Right cardiac atrium (tissue), 5 donors: ENCODE measurements around the gene GH1. TPM values are rescaled to one million over a fixed set of nuclear protein-coding genes. Genes with fewer than 3 reads are reported as not detected.
A peak's percentile ranks its signal among the peaks of the same experiment; 100 is the strongest.
"Not testable (repeated sequence)": the region's sequence is repeated elsewhere in the genome, so short reads cannot be mapped to it uniquely, and the experiment has no call there.

Experiments
- ATAC-seq, 2 donors: fragments of 200-7000 bp; cut with Tn5 transposase; one replicate each; pipeline versions ENCODE4 v1.8.0 to v1.9.1; 2020; ENCODE audit warnings: moderate library complexity in 2 of 2, mild to moderate bottlenecking in 1 of 2
- DNase-seq, 3 donors: peaks; one replicate each; pipeline ENCODE4 v3.0.0-alpha.2; 2020
- H3K27ac ChIP-seq: one replicate; pipeline ENCODE4 v1.5.1; 2013; ENCODE audit warnings: mild to moderate bottlenecking, low read length, control low read depth, moderate library complexity
- H3K27me3 ChIP-seq: one replicate; pipeline ENCODE4 v1.6.1; 2013; ENCODE audit not compliant: control insufficient read depth, insufficient read depth
- H3K4me1 ChIP-seq: one replicate; pipeline ENCODE4 v1.6.1; 2013; ENCODE audit warnings: low read length; ENCODE audit not compliant: control insufficient read depth, insufficient read depth
- H3K4me3 ChIP-seq: one replicate; pipeline ENCODE4 v1.5.1; 2013; ENCODE audit warnings: low read length, control low read depth
- H3K9me3 ChIP-seq: one replicate; pipeline ENCODE4 v1.6.1; 2013; ENCODE audit warnings: low read length; ENCODE audit not compliant: control insufficient read depth
- WGBS: extraction: QIAGEN DNeasy Blood & Tissue Kit; methylation state at CpG from one replicate; pipeline ENCODE4 v1.1.7; 2013; 5-methylcytosine and 5-hydroxymethylcytosine counted together
- intact Hi-C, 4 donors: fragments of 100-400 bp; cut with DNase I; formaldehyde crosslinking; loops; one replicate each; pipeline versions ENCODE4 v1.11.0 to v1.14.0; 2022 to 2023
- polyA plus RNA-seq: library from polyadenylated mRNA; stranded (reverse); fragments of 200-250 nt; gene quantifications from one replicate; pipeline ENCODE4 v1.2.3, GENCODE V29; 2013
- total RNA-seq, 4 donors: library from RNA; stranded (reverse); fragmentation: NEBNext Ultra II Directional; extraction: Animal tissue kit (Norgen Biotek cat#: 25700); gene quantifications; one replicate each; pipeline ENCODE4 v1.2.1, GENCODE V29; 2021
- donor health status: healthy with polysubstance abuse.
- donor health status: DM: no; HTN: yes; CAD: no.
- donor health status: DM: no; HTN: no; CAD: no.
- donor health status: DM: no; HTN: yes; CAD: no; lungs with severe emphysema.
- donor health status: DM: yes; HTN: yes; CAD: no.

Gene GH1
- total and polyA plus RNA-seq, 5 donors: not detected

- no peak within 1 kb of the TSS for H3K4me3 ChIP-seq
- 65% methylated on average over 15 of the region's 15 CpGs for WGBS
- no peaks in the 10 kb centered on the region for H3K9me3 ChIP-seq
- intact Hi-C loops: loop anchor here in 3 of 4 donors (5.0 to 10.0 kb wide), 6 partner anchors 36 to 374 kb away; partner anchors contain the start of genes ICAM2 (in 3 of the 3), ERN1 (in 2 of the 3) and PRR29 (in 1 of the 3)
- ATAC-seq (no peak), DNase-seq (peak in 1 of 3 donors; percentile 41)
- H3K27me3 ChIP-seq: no peaks in the 10 kb centered on the region
- no peak within 1 kb of the TSS for H3K27ac ChIP-seq
- no peaks in the 10 kb centered on the region for H3K4me1 ChIP-seq
Observed at GRCh38 chr17:63911041-63911635, 7.5 kb downstream of the GH1 start, which contains the start of gene CSHL1. TSS of gene CSHL1 (minus strand) at chr17:63911258. CDS start at chr17:63911196, 62 bp downstream.

GRCh38 chr17:63910096-63910495 is 8.5 kb downstream of the GH1 start:
- H3K9me3 ChIP-seq: no peaks in the 10 kb centered on the region
- no peak overlapping the region for H3K27ac ChIP-seq
- ATAC-seq (no peak), DNase-seq (peak in 1 of 3 donors; percentile 33)
- no peaks in the 10 kb centered on the region for H3K4me1 ChIP-seq
- H3K4me3 ChIP-seq: no peak overlapping the region
- intact Hi-C loops: loop anchor here in 3 of 4 donors (5.0 to 10.0 kb wide), 6 partner anchors 37 to 375 kb away; partner anchors contain the start of genes ICAM2 (in 3 of the 3), ERN1 (in 2 of the 3) and PRR29 (in 1 of the 3)
- no peaks in the 10 kb centered on the region for H3K27me3 ChIP-seq
- WGBS: 81% methylated on average over 14 of the region's 14 CpGs

- H3K4me1 ChIP-seq, ATAC-seq, intact Hi-C loops, H3K9me3 ChIP-seq, H3K4me3 ChIP-seq, H3K27ac ChIP-seq, DNase-seq, H3K27me3 ChIP-seq: not testable (repeated sequence)
- WGBS: 89% methylated on average over 10 of the region's 10 CpGs
Observed at GRCh38 chr17:63909586-63909985, 9.1 kb downstream of the GH1 start.

DNA sequence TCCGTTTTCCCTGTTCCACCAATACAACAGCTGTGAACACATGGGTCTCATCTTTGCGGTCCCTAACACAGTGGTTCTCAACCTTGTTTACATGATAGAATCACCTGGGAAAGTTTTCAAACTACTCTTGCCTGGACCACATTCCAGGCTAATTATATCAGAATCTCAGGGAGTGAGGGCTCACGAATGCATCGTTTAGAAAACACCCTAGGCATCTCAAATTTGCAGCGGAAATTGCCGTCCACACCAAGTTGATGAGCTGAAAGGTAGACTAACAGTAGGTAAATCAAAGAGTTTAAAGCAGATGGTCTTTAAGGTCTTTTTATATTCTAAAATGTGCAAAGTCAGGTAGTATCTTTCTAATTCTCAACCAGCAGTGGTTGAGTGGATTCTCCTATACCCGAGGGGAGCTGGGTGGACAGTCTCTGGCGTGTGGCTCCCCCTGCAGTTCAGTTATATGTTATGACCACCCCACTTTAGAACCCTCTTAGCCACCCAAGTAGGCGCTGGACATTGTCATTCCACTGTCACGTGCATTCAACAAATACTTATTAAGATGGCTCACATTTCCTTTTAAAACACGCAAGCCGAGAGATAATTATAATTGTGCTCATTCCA is 11.4 kb downstream of the GH1 start:
- H3K4me3 ChIP-seq, H3K4me1 ChIP-seq, H3K27me3 ChIP-seq, intact Hi-C loops, H3K27ac ChIP-seq, H3K9me3 ChIP-seq, DNase-seq: not testable (repeated sequence)
- ATAC-seq: peak in 1 of 2 donors; percentile 40
- 59% methylated on average over 11 of the region's 12 CpGs for WGBS

DNA sequence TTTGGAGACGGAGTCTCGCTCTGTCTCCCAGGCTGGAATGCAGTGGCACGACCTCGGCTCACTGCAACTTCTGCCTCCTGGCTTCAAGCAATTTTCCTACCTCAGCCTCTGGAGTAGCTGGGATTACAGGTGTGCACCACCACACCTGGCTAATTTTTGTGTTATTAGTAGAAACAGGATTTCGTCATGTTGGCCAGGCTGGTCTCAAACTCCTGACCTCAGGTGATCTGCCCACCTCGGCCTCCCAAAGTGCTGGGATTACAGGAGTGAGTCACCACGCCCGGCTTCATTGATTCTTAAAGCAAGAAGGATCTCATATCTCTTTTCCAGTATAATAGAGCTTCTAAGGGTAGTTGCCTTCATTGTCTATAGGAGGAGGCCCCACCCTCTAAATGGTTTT is 13.8 kb downstream of the GH1 start:
- intact Hi-C loops, H3K27ac ChIP-seq, H3K27me3 ChIP-seq, H3K9me3 ChIP-seq, ATAC-seq, H3K4me3 ChIP-seq, H3K4me1 ChIP-seq, DNase-seq: not testable (repeated sequence)
- 95% methylated on average over 8 of the region's 8 CpGs for WGBS

DNA sequence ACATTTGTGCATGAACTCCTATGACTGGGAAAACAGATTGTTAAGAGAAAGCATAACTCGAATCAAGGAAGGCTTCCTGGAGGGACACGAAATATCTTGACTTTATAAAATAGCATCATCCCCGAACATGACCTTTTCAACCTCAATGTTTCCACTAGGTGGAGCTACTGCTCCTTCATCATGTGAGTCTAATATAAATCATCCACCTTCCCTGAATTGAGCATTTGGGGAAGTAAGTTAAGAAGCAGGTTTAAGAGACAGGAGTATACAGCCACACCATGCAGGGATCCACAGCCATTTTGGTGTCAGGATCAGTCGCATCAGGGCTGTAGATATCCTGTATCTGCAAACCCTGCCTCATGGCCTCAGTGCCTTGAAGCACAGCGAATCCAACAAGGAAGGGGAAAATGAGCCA is 14.8 kb downstream of the GH1 start:
- H3K4me1 ChIP-seq, H3K9me3 ChIP-seq, H3K27me3 ChIP-seq, H3K4me3 ChIP-seq, DNase-seq, intact Hi-C loops, H3K27ac ChIP-seq: not testable (repeated sequence)
- 33% methylated on average over 5 of the region's 5 CpGs for WGBS
- ATAC-seq: peak; percentile 34 to 55

DNA sequence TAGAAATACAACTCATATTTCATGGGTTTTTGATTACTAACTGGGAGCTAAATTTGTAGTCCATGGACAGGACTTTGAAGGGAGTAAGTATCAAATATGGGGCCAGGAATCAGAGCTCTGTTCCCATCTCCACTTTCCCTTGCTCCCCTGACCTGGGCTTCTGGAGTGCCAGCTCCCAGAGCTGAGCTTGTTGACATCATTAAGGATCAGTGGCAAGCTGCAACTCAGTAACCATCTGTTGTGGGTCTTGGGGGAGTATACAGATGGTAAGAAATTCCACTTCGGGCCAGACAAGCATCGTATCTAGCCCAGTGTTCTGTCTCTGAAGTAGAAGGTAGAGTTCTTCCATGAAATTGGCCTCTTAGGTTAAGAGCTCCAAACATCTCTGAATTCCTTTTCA is 16.7 kb downstream of the GH1 start:
- ATAC-seq, H3K27me3 ChIP-seq, intact Hi-C loops, H3K4me3 ChIP-seq, DNase-seq, H3K9me3 ChIP-seq, H3K27ac ChIP-seq, H3K4me1 ChIP-seq: not testable (repeated sequence)
- 87% methylated on average over 2 of the region's 2 CpGs for WGBS

DNA sequence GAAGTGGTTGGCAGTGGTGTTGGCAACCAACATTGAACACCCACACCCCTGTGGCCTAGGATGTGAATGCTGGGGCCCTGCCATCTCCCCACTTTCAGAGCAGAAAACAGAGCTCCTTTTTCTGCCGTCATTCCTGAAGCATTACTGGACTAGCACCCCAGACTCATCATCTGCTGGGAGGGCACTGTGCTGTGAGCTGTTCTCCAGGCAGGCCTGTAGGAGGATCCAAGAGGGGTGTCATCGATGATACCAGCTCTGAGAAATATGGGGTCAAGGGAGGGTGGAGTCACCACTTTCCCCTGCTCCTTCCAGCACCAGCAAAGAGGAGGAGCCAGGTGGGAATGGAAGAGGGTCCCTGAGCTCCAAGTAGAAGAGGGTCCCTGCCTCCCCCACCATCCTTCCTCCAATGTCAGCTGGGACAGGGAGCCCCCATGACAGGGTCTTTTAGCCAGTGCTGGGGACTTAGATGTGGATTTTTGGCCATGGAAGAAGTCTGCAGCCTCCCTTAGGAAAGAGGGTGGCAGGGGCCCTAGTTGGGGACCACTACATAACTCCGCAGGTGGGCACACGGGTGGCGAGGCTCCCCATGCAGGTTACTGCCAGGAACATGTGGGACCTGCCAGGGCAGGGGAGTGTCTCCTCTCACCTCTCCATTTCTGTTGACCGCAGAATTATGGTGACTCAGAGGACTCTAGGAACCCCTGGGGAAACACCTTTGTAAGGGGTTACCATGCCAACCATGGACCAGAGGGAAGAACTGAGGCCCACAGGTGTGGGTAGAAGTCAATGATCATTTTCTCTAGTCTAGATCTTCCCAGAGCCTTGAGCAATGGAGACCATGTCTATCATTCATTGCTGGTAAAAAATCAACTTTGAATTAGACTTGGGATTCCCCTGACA is 19.5 kb downstream of the GH1 start:
- H3K9me3 ChIP-seq, H3K4me1 ChIP-seq, H3K27me3 ChIP-seq, H3K4me3 ChIP-seq, H3K27ac ChIP-seq, ATAC-seq, intact Hi-C loops, DNase-seq: not testable (repeated sequence)
- 88% methylated on average over 6 of the region's 6 CpGs for WGBS

DNA sequence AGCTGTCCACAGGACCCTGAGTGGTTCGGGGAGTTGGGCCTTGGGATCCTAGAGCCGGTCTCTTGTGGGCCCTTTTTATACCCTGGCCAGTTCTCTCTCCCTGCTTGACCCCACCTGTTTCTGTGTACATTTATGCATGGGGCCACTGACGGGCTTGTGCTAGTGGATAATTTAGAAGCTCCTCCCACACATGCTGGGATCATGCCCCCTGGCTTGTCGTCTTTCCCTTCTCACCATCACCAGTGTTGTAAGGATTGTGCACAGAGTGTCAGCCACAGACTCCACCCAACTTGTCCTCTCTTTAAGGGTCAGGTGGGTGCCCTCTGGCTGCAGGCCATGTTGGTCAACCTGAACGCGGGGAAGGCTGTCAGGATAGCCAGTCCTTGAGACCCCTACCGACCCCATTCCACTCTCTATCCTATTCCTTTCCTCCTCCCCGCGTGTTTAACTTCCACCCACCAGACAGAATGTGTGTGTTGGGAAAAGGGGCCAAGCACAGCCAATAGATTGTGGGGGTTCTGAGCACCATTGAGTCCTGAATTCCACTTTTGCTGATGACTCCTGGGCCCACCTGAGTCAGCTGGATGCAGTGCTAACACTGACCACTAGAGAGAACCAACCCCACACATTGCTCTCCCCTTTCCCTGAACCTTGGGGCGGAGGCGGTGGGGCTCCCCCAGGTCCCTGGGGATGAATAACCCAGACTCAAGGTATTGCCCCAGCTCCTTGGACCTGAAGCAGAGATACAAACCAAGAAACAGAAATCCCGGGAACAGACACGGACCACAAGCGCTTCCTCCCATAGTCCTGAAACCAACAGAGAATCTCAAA is 21.9 kb downstream of the GH1 start, which contains the start of gene CSH1:
Gene CSH1, minus strand, starts transcription at position 51 of the 831 bp plus-strand sequence. CDS start 63 bp downstream, outside the sequence.
- H3K4me3 ChIP-seq, intact Hi-C loops, ATAC-seq, H3K4me1 ChIP-seq, DNase-seq, H3K27ac ChIP-seq, H3K27me3 ChIP-seq, H3K9me3 ChIP-seq: not testable (repeated sequence)
- 81% methylated on average over 9 of the region's 14 CpGs for WGBS

GRCh38 chr17:63894821-63895220 is 23.8 kb downstream of the GH1 start:
- H3K4me3 ChIP-seq, DNase-seq, H3K27ac ChIP-seq, intact Hi-C loops, H3K9me3 ChIP-seq, H3K27me3 ChIP-seq, H3K4me1 ChIP-seq, ATAC-seq: not testable (repeated sequence)
- 94% methylated on average over 10 of the region's 10 CpGs for WGBS
